ENCODE measurements around the gene RBM19.

RBM19 gene

DNA sequence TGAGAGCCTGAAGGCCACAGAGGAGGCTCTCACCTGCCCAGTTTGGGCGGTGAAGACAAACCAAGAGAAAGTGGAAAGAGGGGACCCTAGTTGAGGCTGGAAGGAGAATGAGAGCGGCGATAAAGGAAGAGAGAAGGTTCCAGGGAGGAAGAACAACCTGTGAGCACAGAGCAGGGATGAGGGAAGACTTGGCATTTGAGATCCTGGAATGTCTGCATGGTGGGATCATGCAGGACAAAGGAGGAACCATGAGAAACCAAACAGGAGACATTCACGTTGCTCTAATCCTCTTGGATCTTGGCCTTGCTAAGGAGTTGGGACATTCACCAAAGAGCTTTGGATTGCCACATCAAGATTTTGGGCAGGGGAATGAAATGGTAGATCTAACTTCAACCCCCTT is 22.9 kb upstream of the RBM19 start:
- in situ Hi-C loops (cut with MboI; ENCODE audit: low sequenced_read_pairs), result no loop called here

DNA sequence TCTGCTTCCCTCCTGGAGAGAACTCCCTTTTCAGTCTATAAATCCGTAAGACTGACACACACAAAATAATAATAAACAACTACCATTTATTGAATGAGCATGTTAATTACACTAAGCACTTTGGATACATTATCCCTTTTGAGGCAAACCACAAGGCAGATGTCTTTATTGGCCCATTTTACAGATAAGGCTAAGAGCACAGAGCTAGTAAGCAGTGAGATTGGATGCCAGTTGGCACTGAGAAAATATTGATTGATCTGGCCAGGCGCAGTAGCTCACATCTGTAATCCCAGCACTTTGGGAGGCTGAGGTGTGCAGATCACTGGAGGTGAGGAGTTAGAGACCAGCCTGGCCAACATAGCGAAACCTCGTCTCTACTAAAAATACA is 21.9 kb upstream of the RBM19 start:
- in situ Hi-C loops (cut with MboI; ENCODE audit: low sequenced_read_pairs), result no loop called here

DNA sequence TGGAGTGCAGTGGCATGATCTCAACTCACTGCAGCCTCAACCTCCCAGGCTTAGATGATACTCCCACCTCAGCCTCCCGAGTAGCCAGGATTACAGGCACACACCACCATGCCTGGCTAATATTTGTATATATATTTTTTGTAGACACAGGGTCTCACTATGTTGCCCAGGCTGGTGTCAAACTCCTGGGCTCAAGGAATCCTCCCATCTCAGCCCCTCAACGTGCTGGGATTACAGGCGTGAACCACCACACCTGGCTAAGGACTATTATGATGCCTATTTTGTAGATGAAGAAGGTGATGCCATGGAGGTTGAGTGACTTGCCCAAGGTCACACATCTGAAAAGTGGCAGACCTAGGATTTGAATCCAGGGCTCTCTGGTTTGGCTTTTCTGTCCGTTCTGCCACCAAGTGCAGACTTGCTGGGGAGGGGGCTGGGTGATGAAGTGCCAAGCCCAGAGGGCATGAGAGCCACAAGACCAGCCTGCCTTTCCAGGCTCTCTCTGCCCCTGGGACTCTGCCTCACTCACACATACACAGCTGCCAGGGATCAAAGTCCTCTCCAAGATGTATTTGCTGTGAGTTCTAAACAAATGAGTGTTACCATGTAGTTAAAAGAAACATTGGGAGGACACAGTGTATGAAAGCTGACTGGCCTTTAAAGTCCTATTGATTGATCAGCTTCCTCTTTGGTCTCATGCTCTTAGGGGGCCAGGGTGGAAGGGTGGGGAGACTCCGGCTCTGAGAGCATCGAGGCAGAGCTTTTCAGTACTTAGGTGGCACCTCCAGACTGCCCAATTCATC is 21.3 kb upstream of the RBM19 start:
- in situ Hi-C loops (cut with MboI; ENCODE audit: low sequenced_read_pairs), result no loop called here

DNA sequence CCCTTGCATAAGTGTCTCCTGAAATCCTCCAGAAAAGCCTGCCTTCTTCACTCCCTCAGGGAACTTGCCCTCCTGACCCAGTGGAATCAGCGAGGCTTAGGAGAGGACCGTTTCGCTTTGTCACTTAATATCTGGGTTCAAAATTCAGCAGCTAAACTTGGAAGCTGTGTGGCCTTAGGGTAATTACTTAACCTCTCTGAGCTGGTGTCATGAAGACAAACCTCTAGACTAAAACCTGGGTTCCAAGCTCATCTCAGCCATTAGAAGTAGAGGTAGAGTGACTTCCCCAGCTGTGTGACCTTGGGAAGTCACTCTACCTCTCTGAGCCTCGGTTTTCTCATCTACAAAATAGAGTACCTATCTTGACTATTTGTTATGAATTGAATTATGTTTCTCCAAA is 18.3 kb upstream of the RBM19 start:
- in situ Hi-C loops (cut with MboI; ENCODE audit: low sequenced_read_pairs), result no loop called here

DNA sequence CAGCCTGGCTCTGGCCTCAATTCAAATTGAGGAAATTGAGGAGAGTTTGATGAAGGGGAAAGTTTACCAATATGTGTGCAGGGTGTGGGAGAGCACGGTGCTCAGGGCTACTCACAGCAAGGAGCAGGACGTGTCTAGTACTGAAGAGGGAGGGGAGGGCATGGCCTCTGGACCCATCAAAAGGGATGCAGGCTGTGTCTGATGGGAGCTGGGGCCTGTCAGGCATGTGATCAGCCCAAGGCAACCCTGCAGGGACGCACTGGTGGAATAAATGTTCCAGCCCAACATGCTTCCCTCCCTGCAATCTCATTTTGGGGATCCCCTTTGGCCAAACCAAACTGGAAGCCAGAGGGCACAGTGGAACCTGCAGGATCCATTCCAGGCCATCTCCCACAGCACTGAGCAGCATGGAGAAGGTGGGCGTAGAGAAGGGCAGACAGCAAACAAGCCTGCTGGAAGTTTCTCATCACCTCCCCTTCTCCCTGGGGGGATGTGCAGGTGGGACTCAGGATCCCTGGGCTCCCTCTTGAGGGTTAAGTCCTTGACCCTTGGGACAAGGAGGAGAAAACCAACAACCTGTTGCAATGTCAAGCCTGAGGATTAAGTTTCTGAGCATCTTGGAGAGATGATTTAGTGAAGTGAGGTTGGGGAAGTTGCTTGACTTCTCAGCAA is 17.8 kb upstream of the RBM19 start:
- in situ Hi-C loops (cut with MboI; ENCODE audit: low sequenced_read_pairs), result no loop called here

DNA sequence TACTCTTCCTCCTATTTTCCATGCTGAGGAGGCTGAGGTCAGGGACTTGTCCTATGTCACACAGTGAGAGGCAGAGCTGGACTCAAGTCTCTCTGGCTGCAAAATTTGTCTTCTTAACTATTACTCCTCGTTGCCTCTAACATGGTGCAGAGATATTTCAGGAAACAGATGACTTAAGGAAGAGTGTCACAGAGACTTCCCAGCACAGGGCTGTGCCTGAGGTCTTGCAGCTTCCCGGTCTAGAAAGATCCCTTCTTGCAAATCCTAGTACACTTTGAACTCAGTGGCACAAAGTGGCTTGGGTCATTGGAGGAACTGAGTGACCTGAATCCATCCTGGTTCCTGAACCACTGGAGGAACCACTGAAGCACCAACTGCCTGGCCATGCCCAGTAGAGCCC is 17.1 kb upstream of the RBM19 start:
- in situ Hi-C loops (cut with MboI; ENCODE audit: low sequenced_read_pairs), result no loop called here

DNA sequence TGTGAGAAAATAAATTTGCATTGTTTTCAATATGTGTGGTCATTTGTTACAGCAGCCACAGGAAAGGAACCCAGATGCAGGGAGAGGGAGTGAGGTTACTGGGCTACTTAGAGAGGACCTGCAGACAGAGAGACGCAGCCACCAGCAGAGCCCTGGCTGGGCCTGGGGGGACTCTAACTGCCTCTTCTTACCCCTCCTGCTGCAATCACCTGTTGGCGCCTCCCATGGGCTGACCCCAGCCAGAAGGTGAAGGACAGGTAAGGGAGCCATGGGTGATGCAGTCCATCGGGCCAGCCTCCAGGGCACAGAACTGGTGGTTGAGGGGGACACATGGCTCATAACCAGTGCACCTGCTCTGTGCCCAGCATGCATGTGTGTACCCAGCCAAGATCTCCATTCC is 15.8 kb upstream of the RBM19 start:
- in situ Hi-C loops (cut with MboI; ENCODE audit: low sequenced_read_pairs), result no loop called here

DNA sequence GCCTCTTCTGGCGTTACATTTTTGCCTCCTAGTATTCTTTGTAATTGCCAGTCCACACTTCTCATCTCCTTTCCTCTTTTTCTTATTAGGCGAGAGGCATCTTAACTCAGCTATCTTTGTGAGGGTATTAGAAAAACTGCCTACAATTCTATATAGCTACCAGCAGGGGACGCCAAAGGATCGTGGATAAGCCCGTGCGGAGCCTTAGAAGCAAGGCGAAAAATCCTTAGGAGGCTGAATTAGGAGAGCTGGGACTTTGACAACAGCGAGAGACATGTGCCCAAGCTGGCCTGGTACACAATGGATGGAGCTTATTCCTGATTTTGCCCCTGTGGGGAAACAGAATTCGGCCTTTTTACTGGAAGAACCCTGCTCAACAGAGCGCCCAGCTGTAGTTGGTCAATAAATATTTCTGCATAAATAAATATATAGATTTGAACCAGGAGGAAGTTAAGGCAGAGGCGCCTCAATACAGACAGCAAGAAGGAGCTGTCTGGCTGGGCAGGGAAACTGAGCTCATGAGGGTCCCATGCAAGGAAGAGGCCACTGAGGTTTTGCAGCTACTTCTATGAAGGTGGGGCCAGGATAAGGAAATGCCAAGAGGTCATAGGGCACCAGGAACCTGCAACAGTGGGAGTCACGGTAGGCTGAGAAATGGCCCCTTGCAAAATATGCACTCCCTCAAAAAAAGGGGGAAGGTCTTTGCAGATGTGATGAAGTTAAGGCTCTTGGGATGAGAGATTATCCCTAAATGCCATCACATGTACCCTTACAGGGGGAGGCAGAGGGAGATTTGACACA is 14.6 kb upstream of the RBM19 start:
- in situ Hi-C loops (cut with MboI; ENCODE audit: low sequenced_read_pairs), result no loop called here

DNA sequence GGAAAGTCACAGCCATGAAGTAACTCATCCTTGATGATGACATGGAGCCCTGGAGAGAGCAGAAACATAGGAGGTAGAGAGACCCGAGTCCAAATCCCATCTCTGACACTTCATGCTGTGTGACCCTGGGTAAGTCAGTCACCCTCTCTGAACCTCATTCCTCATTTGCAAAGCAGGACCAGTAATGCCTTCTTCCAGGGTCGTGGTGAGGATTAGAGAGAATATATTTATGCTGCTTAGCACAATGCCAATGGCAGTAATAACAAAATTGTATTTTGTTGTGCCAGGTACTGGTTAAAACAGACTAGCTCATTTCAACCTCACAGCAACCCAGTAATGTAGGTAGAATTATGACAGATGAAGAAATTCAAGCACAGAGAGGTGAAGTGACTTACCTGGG is 13.9 kb upstream of the RBM19 start:
- in situ Hi-C loops (cut with MboI; ENCODE audit: low sequenced_read_pairs), result no loop called here

DNA sequence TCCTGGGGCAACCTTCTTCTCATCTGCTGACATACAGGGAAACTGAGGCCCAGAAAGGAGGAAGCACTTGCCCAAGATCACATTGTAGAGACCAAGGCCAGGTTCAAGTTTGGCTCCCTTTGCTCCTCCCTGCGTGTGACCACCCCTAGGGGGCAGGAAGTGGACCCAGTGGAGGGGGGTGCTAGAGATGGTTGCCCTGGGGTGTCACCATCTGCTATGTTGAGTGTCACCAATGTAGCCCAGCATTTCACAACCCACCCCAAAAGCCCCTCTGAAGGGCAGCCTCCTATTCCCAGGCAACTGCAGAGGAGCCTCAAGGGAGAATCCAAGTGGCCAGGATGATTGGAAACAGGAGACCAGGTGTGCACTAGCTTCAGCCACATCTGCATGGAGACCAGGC is 12.0 kb upstream of the RBM19 start:
- in situ Hi-C loops (cut with MboI; ENCODE audit: low sequenced_read_pairs), result no loop called here

DNA sequence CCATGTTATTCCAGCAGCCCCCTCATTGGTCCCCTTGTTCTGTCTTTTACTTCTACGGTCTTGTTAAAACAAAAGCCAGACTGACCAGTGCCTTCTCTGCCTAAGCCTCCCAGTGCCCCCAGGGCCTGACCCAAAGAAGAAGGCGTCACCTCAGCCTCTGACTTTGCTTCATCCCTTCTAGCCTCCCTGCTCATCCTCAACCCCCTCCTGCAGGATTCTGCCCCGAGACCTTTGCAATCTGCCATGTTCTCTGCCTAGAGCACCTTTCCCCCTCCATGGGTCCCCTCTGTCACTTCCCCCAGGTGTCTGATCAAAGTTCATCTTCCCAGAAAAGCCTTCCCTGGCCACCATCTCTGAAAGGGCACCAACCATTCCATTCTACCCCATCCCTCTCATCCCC is 7.9 kb upstream of the RBM19 start:
- in situ Hi-C loops (cut with MboI; ENCODE audit: low sequenced_read_pairs), result no loop called here

DNA sequence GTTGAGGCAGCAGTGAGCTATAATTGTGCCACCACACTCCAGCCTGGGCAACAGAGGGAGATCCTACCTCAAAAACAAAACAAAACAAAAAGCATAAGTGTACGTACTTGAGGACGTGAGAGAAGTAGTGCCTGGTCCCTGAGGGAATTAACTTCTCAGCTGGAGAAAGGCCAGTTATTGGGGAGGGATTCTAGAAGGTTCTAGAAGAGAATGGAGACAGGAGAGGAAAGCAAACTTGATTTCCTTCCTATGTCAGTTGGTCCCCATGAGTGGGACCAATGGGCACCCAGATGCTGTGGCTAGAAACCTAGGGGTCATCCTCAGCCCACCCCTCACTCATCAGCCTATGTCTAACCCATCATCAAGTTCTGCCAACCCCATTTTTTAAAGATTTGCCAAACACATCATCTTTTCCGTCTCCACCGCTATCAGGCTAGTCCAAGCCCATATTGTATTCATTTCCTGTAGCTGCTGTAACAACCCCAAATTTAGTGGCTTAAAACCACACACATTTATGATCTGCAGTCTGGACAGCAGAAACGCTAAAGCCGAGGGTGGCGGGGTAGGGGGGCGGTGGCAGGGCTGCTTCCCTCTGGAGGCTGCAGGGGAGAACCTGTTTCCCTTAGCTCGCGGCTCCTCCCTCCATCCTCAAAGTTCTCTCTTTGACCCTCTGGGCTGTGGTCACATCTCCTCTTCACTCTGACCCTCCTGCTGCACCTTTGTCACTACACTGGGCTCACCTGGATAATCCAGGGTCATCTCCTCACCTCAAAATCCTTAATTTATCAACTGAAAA is 7.2 kb upstream of the RBM19 start:
- in situ Hi-C loops (cut with MboI; ENCODE audit: low sequenced_read_pairs), result no loop called here

DNA sequence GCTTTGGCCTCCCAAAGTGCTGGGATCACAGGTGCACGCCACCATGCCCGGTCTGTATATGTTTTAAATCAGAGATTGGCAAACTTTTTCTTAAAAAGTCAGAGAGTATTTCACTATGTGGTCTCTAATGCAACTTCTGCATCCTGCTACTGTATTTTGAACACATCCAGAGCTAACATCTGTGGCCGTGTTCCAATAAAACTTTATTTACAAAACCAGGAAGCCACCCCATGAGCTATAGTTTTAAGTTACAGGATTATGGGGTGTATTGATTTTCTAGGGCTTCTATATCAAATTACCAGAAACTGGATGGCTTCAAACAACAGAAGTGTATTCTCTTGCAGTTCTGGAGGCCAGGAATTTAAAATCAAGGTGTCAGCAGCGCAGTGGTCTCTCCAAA is 5.3 kb upstream of the RBM19 start:
- in situ Hi-C loops (cut with MboI; ENCODE audit: low sequenced_read_pairs), result no loop called here

DNA sequence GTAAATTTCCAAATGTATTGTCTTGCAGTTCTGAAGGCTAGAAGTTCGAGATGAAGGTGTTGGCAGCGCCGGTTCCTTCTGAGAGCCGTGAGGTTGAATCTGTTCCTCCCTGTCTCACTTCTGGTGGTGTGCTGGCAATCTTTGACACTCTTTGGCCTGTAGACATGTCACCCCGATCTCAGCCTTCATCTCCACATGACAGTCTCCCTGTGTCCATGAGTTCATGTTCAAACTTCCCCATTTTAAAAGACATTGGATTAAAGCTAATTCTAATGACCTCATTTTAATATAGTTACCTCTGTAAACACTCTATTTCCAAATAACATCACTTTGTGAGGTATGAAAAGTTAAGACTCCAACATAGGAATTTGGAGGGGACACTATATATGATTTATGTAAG is 4.1 kb upstream of the RBM19 start:
- in situ Hi-C loops (cut with MboI; ENCODE audit: low sequenced_read_pairs), result no loop called here

DNA sequence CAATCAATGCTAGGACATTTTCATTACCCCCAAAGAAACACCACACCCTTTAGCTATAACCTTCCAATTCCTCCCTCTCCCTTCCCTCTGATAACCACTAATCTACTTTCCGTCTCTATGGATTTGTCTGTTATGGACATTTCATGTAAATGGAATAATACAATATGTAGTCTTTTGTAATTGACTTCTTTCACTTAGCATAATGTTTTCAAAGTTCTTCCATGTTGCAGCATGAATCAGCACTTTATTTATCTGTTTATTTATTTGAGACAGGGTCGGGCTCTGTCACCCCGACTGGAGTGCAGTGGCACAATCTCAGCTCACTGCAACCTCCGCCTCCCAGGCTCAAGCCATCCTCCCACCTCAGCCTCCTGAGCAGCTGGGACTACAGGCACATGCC is 1.2 kb upstream of the RBM19 start:
- in situ Hi-C loops (cut with MboI; ENCODE audit: low sequenced_read_pairs), result no loop called here

DNA sequence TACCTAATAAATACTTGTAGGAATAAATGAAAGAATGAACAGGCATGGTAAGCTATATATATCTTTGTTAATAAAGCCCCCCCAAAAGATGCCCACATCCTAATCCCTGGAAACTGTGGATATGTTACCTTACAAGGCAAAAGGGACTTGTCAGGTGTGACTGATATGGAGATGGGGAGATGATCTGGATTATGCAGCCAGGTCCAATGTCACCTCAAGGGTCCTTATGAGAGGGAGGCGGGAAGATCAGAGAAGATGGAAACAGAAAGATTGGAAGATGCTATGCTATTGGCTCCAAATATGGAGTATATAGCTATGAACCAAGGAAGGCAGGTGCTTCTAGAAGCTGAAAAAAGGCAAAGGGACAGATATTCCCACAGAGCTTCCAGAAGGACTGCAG is 3.4 kb downstream of the RBM19 start:
- in situ Hi-C loops (cut with MboI; ENCODE audit: low sequenced_read_pairs), result no loop called here

DNA sequence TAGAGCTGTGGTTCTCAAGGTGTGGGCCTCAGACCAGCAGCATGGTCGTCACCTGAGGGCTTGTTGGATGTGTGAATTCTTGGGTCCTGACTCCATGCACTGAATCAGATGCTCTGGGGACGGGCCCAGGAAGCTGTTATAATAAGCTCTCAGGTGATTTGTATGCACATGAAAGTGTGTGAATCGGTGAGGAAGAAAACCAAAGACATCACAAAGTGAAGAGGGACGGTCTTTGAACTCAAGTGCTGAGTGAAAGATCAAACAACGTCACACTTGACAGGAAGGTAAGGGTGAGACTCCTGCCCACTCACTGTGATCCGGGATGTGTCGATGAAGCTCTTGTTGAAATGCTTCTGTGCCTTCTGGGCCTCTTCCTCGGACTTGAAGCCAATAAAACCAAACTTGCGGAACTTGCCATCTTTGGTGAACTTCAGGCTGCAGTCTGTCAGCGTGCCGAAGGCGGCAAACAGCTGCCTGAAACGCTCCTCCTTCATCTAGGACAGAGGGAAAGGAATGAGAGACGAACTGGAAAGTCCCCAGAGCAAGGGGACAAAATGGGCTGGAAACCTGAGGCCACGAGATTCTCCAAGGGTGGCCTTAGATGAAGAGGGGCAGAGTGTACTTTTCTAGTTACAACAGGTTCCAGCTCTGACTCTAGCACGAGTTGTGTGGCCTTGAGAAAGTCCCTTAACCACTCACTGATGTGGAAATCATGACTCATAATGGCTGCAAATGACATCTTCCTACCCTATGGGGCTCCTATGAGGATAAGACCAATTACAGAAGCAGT is 4.0 kb downstream of the RBM19 start:
- in situ Hi-C loops (cut with MboI; ENCODE audit: low sequenced_read_pairs), result no loop called here

DNA sequence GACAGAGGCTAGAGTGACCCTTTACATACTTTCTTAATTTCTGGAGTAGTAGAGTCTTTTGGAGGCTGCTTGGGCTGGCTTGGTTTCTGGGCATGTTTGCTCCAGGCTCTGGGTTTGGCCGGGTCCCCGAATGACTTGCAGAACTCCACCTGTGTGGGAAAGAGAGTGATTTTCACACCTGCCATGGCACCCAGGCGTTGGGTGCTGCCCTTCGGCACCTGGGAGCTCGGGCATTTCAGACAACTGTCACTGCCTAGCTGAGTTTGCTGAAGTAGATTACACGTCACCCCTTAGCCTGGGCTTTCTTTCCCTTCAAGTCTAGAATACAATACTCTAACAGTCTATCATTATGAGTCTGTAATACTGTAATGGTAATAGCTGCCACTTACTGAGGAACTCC is 6.1 kb downstream of the RBM19 start:
- in situ Hi-C loops (cut with MboI; ENCODE audit: low sequenced_read_pairs), result no loop called here

DNA sequence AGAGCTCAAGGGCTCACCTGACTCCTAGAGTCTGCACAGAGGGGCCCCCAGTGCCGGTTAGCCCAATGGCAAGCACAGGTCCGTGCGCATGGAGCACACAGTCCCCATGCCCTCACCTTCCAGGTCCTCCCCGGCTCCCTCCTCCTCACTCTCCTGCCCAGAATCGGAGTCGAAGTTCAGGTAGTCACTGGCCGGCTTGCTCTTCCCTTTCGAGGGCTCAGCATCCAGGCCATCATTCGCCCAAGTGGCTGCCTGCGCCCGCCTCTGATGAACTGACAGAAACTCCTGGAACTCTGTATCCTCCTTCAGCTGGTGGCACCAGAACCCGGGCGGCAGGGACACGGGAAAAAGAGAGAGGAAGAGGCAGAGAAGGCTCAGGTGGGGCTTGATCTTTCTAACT is 7.0 kb downstream of the RBM19 start:
- in situ Hi-C loops (cut with MboI; ENCODE audit: low sequenced_read_pairs), result no loop called here

DNA sequence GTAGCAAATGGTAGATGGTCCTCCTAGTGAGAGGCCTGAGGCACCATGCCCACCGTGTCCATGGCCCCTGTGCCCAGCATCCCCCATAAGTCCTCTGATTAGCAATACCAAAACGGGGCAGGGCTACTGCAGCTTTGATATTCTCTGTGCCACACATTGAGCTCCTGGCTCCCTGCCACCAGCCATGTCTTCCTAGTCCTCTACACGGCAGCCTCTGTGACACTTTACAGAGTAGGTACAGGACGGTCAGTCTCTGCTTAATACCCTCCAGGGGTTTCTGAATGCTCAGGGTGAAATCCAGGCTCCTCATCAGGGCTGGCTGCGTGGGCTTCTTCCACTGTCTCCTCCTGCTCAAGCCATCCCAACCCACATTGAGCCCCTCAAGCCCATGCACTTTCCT is 8.0 kb downstream of the RBM19 start:
- in situ Hi-C loops (cut with MboI; ENCODE audit: low sequenced_read_pairs), result no loop called here

Measured in hTERT RPE-1 (cell line).